Tibial artery (tissue), 4 donors: ENCODE data around the gene EFNA5.

Experiments used
- DNase-seq, 2 donors: peaks; one replicate each; pipeline ENCODE4 v3.0.0-alpha.2; 2019
- H3K27ac ChIP-seq, 2 donors: fragments of 200-600 bp; sonication (generic) in 1 of 2; 1 replicate in 1 of 2; 2 replicates in 1 of 2; pipeline ENCODE4 v1.5.1; 2018 to 2019; ENCODE audit warnings: mild to moderate bottlenecking in 1 of 2
- H3K27me3 ChIP-seq, 2 donors: fragments of 200-600 bp; sonication (generic) in 1 of 2; one replicate each; pipeline versions ENCODE4 v1.5.1 to v1.6.0; 2016 to 2019
- H3K36me3 ChIP-seq, 3 donors: fragments of 200-600 bp; sonication (generic) in 2 of 3; one replicate each; pipeline ENCODE4 v1.5.1; 2016 to 2019; ENCODE audit warnings: mild to moderate bottlenecking in 2 of 3
- H3K4me1 ChIP-seq, 4 donors: fragments of 200-600 bp; sonication (generic) in 2 of 4; 1 replicate in 3 of 4; 2 replicates in 1 of 4; pipeline ENCODE4 v1.5.1; 2016 to 2019
- H3K4me3 ChIP-seq, 2 donors: fragments of 200-600 bp; sonication (generic) in 1 of 2; 1 replicate in 1 of 2; 2 replicates in 1 of 2; pipeline ENCODE4 v1.5.1; 2018 to 2019; ENCODE audit warnings: mild to moderate bottlenecking in 2 of 2
- H3K9me3 ChIP-seq, 3 donors: fragments of 200-600 bp; sonication (generic) in 1 of 3; one replicate each; pipeline ENCODE4 v1.5.1; 2016 to 2019
- intact Hi-C: fragments of 100-400 bp; cut with DNase I; formaldehyde crosslinking; loops from one replicate; pipeline ENCODE4 v1.15.0; 2023; ENCODE audit warnings: low total_unique reads
- TF ChIP-seq, protein P1 (sequence below), 2 experiments: fragments of 200-600 bp in 1 of 2; fragments of 450-650 bp in 1 of 2; IDR thresholded peaks; one replicate each; pipeline ENCODE4 v1.5.1; 2017 to 2019; ENCODE audit warnings: antibody characterized with exemption in 2 of 2, mild to moderate bottlenecking in 1 of 2, moderate library complexity in 1 of 2

The EFNA5 gene

DNA sequence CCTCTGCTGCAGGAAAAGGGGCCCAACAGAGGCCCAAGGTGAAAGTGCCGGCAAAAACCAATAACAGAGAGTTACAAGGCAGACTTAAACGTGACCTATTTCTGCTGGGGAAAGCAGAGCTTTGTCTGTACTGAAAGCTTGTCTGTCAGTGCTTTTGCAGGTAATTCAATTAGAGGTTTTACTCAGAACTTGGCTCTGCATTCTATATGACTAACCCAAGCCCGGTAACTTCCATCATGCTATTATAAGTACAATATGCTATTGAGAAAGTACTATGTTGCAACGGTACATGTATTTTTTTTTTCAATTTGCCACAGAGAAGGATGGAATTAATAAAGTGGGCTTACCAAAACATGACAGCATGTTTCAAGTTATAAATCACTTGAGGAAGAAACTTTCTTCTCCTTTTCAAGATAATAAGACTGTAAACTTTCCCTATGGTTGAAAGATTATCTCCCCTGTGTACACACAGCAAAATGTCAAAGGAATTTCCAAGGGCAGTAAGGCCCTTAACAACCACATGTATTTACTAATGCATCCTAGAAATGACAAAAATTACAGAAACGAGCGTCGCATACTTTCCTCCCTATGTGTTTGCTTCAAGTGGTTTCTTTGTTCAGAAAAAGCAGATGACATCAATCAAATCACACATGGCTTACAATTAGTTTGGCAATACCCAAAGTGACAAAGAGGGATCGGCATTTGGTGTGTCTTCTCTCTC, 282.4 kb downstream of the EFNA5 start:
- no peaks in the 10 kb centered on the region for H3K36me3 ChIP-seq
- TF ChIP-seq, protein P1, sequence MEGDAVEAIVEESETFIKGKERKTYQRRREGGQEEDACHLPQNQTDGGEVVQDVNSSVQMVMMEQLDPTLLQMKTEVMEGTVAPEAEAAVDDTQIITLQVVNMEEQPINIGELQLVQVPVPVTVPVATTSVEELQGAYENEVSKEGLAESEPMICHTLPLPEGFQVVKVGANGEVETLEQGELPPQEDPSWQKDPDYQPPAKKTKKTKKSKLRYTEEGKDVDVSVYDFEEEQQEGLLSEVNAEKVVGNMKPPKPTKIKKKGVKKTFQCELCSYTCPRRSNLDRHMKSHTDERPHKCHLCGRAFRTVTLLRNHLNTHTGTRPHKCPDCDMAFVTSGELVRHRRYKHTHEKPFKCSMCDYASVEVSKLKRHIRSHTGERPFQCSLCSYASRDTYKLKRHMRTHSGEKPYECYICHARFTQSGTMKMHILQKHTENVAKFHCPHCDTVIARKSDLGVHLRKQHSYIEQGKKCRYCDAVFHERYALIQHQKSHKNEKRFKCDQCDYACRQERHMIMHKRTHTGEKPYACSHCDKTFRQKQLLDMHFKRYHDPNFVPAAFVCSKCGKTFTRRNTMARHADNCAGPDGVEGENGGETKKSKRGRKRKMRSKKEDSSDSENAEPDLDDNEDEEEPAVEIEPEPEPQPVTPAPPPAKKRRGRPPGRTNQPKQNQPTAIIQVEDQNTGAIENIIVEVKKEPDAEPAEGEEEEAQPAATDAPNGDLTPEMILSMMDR (IDR thresholded peaks at IDR 0.05), result no peak
- H3K9me3 ChIP-seq, result no peaks in the 10 kb centered on the region
- intact Hi-C loops, result no loop called here
- H3K4me3 ChIP-seq, result no peak overlapping the region
- peaks cover 0 to 6% (median 0%) of the 10 kb centered on the region in 4 donors for H3K4me1 ChIP-seq
- no peak overlapping the region for H3K27ac ChIP-seq
- DNase-seq, result no peak
- H3K27me3 ChIP-seq, result no peaks in the 10 kb centered on the region

DNA sequence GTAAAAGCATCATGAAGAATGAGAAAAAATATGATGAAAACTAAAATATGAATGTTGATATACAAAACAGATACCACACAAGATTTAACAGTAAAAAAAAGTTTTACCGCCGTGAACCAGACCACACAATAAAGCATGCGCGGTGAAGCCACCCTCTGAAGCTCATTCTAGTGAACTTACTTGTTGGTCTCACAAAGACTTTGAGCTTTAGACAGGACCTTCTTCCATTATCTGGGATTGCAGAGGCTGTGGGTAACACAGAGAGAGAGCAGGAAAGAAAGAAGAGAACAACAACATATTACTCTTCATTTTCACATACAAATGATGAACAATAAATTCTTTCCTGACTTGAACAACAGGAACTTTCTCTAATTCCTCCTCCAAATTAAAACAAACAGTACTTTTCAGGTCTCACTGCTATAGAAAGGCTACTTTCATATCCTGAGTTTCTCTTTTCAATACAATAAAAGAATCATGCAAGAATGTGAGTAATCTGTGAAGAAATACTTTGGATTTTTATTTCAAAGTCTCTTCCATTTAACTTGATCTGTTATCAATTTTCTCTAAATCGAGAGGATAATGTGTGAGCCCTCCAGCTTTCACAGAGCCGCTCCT, 283.1 kb downstream of the EFNA5 start:
- no peak for DNase-seq
- H3K4me1 ChIP-seq, result peaks cover 0 to 6% (median 0%) of the 10 kb centered on the region in 4 donors
- no peaks in the 10 kb centered on the region for H3K9me3 ChIP-seq
- no peak overlapping the region for H3K4me3 ChIP-seq
- H3K27ac ChIP-seq, result no peak overlapping the region
- TF ChIP-seq, protein P1 (IDR thresholded peaks at IDR 0.05), result no peak
- H3K36me3 ChIP-seq, result no peaks in the 10 kb centered on the region
- no peaks in the 10 kb centered on the region for H3K27me3 ChIP-seq
- intact Hi-C loops, result no loop called here

DNA sequence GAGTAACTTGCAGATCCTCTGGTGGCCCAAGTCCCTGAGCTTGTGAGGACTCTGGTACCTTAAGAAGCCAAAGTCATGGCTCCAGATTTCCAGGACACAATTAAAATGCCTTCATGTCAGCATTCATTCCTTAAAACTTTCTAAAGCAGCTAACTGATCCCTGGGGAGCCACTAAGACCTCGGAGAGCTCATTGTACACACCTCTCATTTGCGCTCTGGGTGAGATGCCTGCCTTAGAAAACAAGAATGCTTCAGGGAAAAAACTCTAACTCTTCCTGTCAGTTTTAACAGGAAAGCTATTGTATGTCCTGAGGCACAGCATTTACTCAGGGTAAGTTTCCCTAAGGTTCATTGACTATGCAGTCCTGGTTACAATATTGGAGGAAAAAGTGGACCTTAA, 285.0 kb downstream of the EFNA5 start:
- intact Hi-C loops, result no loop called here
- H3K27ac ChIP-seq, result no peak overlapping the region

DNA sequence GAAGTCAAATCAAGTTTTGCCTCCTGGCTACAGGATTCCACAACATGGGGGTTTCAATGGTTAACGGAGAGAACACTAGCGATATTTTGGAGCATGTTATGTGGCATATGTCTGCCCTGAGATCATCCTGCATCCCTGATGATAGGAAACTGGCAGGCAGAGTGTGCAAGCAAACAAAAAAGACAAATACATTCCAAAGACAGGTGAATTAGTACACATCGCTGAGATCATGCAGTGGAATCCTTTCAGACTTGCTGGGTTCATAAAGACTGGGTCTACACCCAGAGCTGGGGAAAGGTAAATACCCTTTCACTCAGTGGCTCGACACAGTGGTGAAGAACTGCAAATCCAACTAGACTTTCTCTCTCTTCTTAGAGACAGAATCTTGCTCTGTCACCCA, 286.5 kb downstream of the EFNA5 start:
- TF ChIP-seq, protein P1 (IDR thresholded peaks at IDR 0.05), result no peak
- Histone ChIP-seq H3K27me3 (no peaks in the 10 kb centered on the region), H3K4me1 (peaks cover 0 to 4% (median 0%) of the 10 kb centered on the region in 4 donors), H3K9me3 (no peaks in the 10 kb centered on the region), H3K4me3 (no peak overlapping the region), H3K36me3 (peaks cover 0 to 8% (median 0%) of the 10 kb centered on the region in 3 donors), H3K27ac (no peak overlapping the region)
- no peak for DNase-seq
- intact Hi-C loops, result no loop called here

More for the DNA sequence above, 285.0 kb downstream of the EFNA5 start:
- no peak for DNase-seq
- Histone ChIP-seq H3K9me3 (no peaks in the 10 kb centered on the region), H3K4me1 (peaks cover 0 to 6% (median 0%) of the 10 kb centered on the region in 4 donors), H3K4me3 (no peak overlapping the region), H3K36me3 (peaks cover 0 to 6% (median 0%) of the 10 kb centered on the region in 3 donors), H3K27me3 (no peaks in the 10 kb centered on the region)
- TF ChIP-seq, protein P1 (IDR thresholded peaks at IDR 0.05), result no peak

DNA sequence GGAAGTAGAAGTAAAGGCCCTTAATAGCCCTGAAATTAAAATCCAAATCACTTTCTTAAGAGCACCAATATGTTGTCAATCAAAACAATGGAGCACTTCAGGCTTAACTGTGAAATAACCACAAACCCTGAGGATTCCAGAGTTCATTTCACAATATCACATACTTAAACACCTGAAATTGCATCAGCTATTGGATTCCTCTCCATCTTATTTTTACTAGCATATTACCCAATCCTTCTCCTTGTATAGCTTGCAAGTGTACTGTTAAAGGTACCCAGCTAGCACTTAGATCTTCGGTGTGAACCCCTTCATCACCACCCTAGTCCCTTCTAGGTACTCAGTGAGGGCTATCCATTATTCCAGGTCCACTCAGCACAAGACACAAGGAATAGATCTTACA, 287.3 kb downstream of the EFNA5 start:
- Histone ChIP-seq H3K36me3 (peaks cover 0 to 8% (median 0%) of the 10 kb centered on the region in 3 donors), H3K27me3 (no peaks in the 10 kb centered on the region), H3K4me1 (no peaks in the 10 kb centered on the region), H3K9me3 (no peaks in the 10 kb centered on the region), H3K27ac (no peak overlapping the region), H3K4me3 (no peak overlapping the region)
- intact Hi-C loops, result no loop called here
- DNase-seq, result no peak
- TF ChIP-seq, protein P1 (IDR thresholded peaks at IDR 0.05), result no peak
